ENCODE data around the gene RBM19. TPM values are rescaled to one million over a fixed set of nuclear protein-coding genes. Genes with fewer than 3 reads are reported as not detected.

RBM19 gene
- total and polyA plus RNA-seq, 2 donors (not counting 3 experiments of a cell fraction or from before 2014, with no cell fraction given) = 13.2 to 34.4 TPM

GRCh38 chr12:113967368-113967767 is 1.2 kb upstream of the RBM19 start:
- H3K9me1 ChIP-seq (replicated peaks; ENCODE audit: control insufficient read depth, extremely low read depth, insufficient read depth, low read length) = no peaks in the 10 kb centered on the region
- ChIA-PET POLR2A (no interaction called here), CTCF (interaction anchor here (1.0 to 3.0 kb wide), 4 partner anchors 12 to 541 kb away, joined by 3 to 37 read pairs (median 16); no protein-coding TSS in a partner anchor)
- peaks cover 0 to 2% of the 10 kb centered on the region in 2 experiments for H3K27me3 ChIP-seq (ENCODE audit: control insufficient read depth in 2 of 2, insufficient read depth in 2 of 2, low read length in 2 of 2)
- no peak overlapping the region for H3K4me3 ChIP-seq (replicated peaks in 1 of 3; ENCODE audit: insufficient read depth in 1 of 3, low read depth in 1 of 3, low read length in 3 of 3)
- no peaks in the 10 kb centered on the region for H3K9me3 ChIP-seq (replicated peaks; ENCODE audit: control insufficient read depth, insufficient read depth, low read length)
- peaks cover 12% of the 10 kb centered on the region for H3K4me1 ChIP-seq (ENCODE audit: control insufficient read depth, extremely low read depth, insufficient read depth, low read length)
- DNase-seq (ENCODE audit: low read depth, low spot score) = no peak
- H3K36me3 ChIP-seq (ENCODE audit: control insufficient read depth in 2 of 2, extremely low read depth in 1 of 2, insufficient read depth in 2 of 2, low read length in 2 of 2) = no peaks in the 10 kb centered on the region
- no peak overlapping the region for H3K27ac ChIP-seq (ENCODE audit: insufficient read depth, low read depth, low read length)
- intact Hi-C loops (cut with micrococcal nuclease) = no loop called here
- FAIRE-seq = no peak
- TF ChIP-seq FOS (IDR thresholded peaks at IDR 0.05; ENCODE audit: borderline replicate concordance, insufficient read depth, low read length) (no peak), CTCF (IDR thresholded peaks at IDR 0.05; ENCODE audit: extremely low read depth in 1 of 2, insufficient read depth in 1 of 2, low read depth in 1 of 2, low read length in 2 of 2) (no peak), POLR2A (IDR thresholded peaks at IDR 0.05; ENCODE audit: low read depth, low read length) (no peak), POLR2AphosphoS5 (IDR thresholded peaks at IDR 0.05; ENCODE audit: insufficient read depth, low read depth, low read length) (no peak), JUN (IDR thresholded peaks at IDR 0.05; ENCODE audit: borderline replicate concordance, insufficient read depth, insufficient read length, low read depth) (no peak), MYC (IDR thresholded peaks at IDR 0.05; ENCODE audit: low read depth, low read length) (no peak)
- no peak overlapping the region for H3K4me2 ChIP-seq (ENCODE audit: insufficient read depth, low read length)
- H3K9ac ChIP-seq (replicated peaks; ENCODE audit: extremely low read depth, insufficient read depth, low read length) = no peak overlapping the region
- H4K20me1 ChIP-seq (replicated peaks; ENCODE audit: control insufficient read depth, extremely low read depth, insufficient read depth, low read length) = no peaks in the 10 kb centered on the region
- no TSS peak for BruUV-seq (replicated peaks)
- peak overlapping the region; percentile 98 for H2AFZ ChIP-seq (ENCODE audit: low read depth, low read length)
- dilution Hi-C loops (cut with MboI; ENCODE audit: extremely low pct_ligation_motif_present, low sequenced_read_pairs) = no loop called here
- H3K79me2 ChIP-seq (ENCODE audit: control insufficient read depth, insufficient read depth, low read length) = peaks cover 20% of the 10 kb centered on the region

GRCh38 chr12:113962733-113963132 is 3.4 kb downstream of the RBM19 start:
- POLR2A ChIA-PET = no interaction called here

More at GRCh38 chr12:113962733-113963132, 3.4 kb downstream of the RBM19 start:
- Histone ChIP-seq H3K9me3 (replicated peaks; ENCODE audit: control insufficient read depth, insufficient read depth, low read length) (no peaks in the 10 kb centered on the region), H4K20me1 (replicated peaks; ENCODE audit: control insufficient read depth, extremely low read depth, insufficient read depth, low read length) (no peaks in the 10 kb centered on the region), H3K79me2 (ENCODE audit: control insufficient read depth, insufficient read depth, low read length) (peaks cover 20% of the 10 kb centered on the region), H3K4me3 (replicated peaks in 1 of 3; ENCODE audit: insufficient read depth in 1 of 3, low read depth in 1 of 3, low read length in 3 of 3) (no peak overlapping the region), H3K27me3 (ENCODE audit: control insufficient read depth in 2 of 2, insufficient read depth in 2 of 2, low read length in 2 of 2) (no peaks in the 10 kb centered on the region), H3K36me3 (ENCODE audit: control insufficient read depth in 2 of 2, extremely low read depth in 1 of 2, insufficient read depth in 2 of 2, low read length in 2 of 2) (peaks cover 8 to 27% of the 10 kb centered on the region in 2 experiments), H2AFZ (ENCODE audit: low read depth, low read length) (no peak overlapping the region), H3K27ac (ENCODE audit: insufficient read depth, low read depth, low read length) (no peak overlapping the region), H3K4me1 (ENCODE audit: control insufficient read depth, extremely low read depth, insufficient read depth, low read length) (peaks cover 12% of the 10 kb centered on the region), H3K4me2 (ENCODE audit: insufficient read depth, low read length) (no peak overlapping the region), H3K9me1 (replicated peaks; ENCODE audit: control insufficient read depth, extremely low read depth, insufficient read depth, low read length) (no peaks in the 10 kb centered on the region), H3K9ac (replicated peaks; ENCODE audit: extremely low read depth, insufficient read depth, low read length) (no peak overlapping the region)
- BruUV-seq (replicated peaks) = no TSS peak
- no peak for DNase-seq (ENCODE audit: low read depth, low spot score)
- intact Hi-C loops (cut with micrococcal nuclease) (no loop called here), dilution Hi-C loops (cut with MboI; ENCODE audit: extremely low pct_ligation_motif_present, low sequenced_read_pairs) (no loop called here)
- no peak for TF ChIP-seq JUN (IDR thresholded peaks at IDR 0.05; ENCODE audit: borderline replicate concordance, insufficient read depth, insufficient read length, low read depth)
- TF ChIP-seq POLR2AphosphoS5 (IDR thresholded peaks at IDR 0.05; ENCODE audit: insufficient read depth, low read depth, low read length) = no peak
- no peak for TF ChIP-seq CTCF (IDR thresholded peaks at IDR 0.05; ENCODE audit: extremely low read depth in 1 of 2, insufficient read depth in 1 of 2, low read depth in 1 of 2, low read length in 2 of 2)
- no peak for TF ChIP-seq POLR2A (IDR thresholded peaks at IDR 0.05; ENCODE audit: low read depth, low read length)
- no peak for TF ChIP-seq EZH2 (IDR thresholded peaks at IDR 0.05; ENCODE audit: borderline replicate concordance, low read depth, low read length, severe bottlenecking)
- TF ChIP-seq GATA2 (IDR thresholded peaks at IDR 0.05; ENCODE audit: insufficient read depth, insufficient read length, low read depth, low read length) = no peak
- no peak for TF ChIP-seq MAX (IDR thresholded peaks at IDR 0.05; ENCODE audit: insufficient read depth, insufficient read length)
- TF ChIP-seq FOS (IDR thresholded peaks at IDR 0.05; ENCODE audit: borderline replicate concordance, insufficient read depth, low read length) = no peak
- no peak for TF ChIP-seq MYC (IDR thresholded peaks at IDR 0.05; ENCODE audit: low read depth, low read length)
- CTCF ChIA-PET = interaction anchor here (1.3 kb wide), 1 partner anchor 546 kb away, joined by 3 read pairs; no protein-coding TSS in a partner anchor
- FAIRE-seq = no peak

Data from endothelial cell of umbilical vein (primary cell).